HT1080 (cell line): ENCODE measurements around the gene CRACR2B. TPM values are rescaled to one million over a fixed set of nuclear protein-coding genes. Genes with fewer than 3 reads are reported as not detected.

Experiments used
- DNase-seq: peaks from one replicate; pipeline ENCODE4 v3.0.0-alpha.2; 2015; ENCODE audit warnings: low read depth
- total RNA-seq: library from RNA; depleted of rRNA; stranded (reverse); fragments of >200 nt; shearing (Covaris generic); gene quantifications from 2 replicates; pipeline ENCODE4 v1.2.3, GENCODE V29; 2014

CRACR2B gene
- total RNA-seq, 1 experiment from 2014 or later: not detected

- DNase-seq: peak; percentile 75
Observed at GRCh38 chr11:837189-837989, 9.7 kb downstream of the CRACR2B start.

GRCh38 chr11:837990-838307 lies 10.2 kb downstream of the CRACR2B start:
- no peak for DNase-seq

- DNase-seq: no peak
Observed at GRCh38 chr11:838441-839279, 10.9 kb downstream of the CRACR2B start.

- DNase-seq: no peak
Observed at GRCh38 chr11:839280-839623, 11.5 kb downstream of the CRACR2B start.

GRCh38 chr11:839875-840617 lies 12.3 kb downstream of the CRACR2B start:
- DNase-seq: no peak

- no peak for DNase-seq
Observed at GRCh38 chr11:841981-842369, 14.3 kb downstream of the CRACR2B start.

GRCh38 chr11:842370-843002 lies 14.8 kb downstream of the CRACR2B start, which contains the start of the genes POLR2L and TSPAN4:
TSS of gene POLR2L (minus strand) at chr11:842529. CDS start at chr11:842508, 21 bp downstream.
TSS of gene TSPAN4 (plus strand) at chr11:842852. CDS start at chr11:850305, 7,453 bp downstream.
- DNase-seq: peak; percentile 76

GRCh38 chr11:843086-843734 lies 15.5 kb downstream of the CRACR2B start:
- DNase-seq: no peak

GRCh38 chr11:843818-844692 lies 16.3 kb downstream of the CRACR2B start:
- peak; percentile 96 for DNase-seq

- DNase-seq: peak; percentile 92
Observed at GRCh38 chr11:844693-845644, 17.2 kb downstream of the CRACR2B start.

GRCh38 chr11:845872-846495 lies 18.3 kb downstream of the CRACR2B start:
- DNase-seq: no peak

GRCh38 chr11:846496-847098 lies 18.9 kb downstream of the CRACR2B start:
- DNase-seq: no peak

GRCh38 chr11:847876-848275 lies 20.2 kb downstream of the CRACR2B start:
- DNase-seq: no peak

GRCh38 chr11:848380-848931 lies 20.7 kb downstream of the CRACR2B start:
- DNase-seq: no peak

GRCh38 chr11:849104-849824 lies 21.5 kb downstream of the CRACR2B start:
- no peak for DNase-seq

- no peak for DNase-seq
Observed at GRCh38 chr11:849951-850774, 22.4 kb downstream of the CRACR2B start.
